Keratinocyte (primary cell): Measurements from ENCODE around the gene SYNCRIP. TPM values are rescaled to one million over a fixed set of nuclear protein-coding genes. Genes with fewer than 3 reads are reported as not detected.

Experiments used
- DNase-seq: peaks from one replicate; pipeline ENCODE4 v3.0.0-alpha.2; 2011; ENCODE audit warnings: low read depth, missing footprints, low spot score
- FAIRE-seq: peaks from 2 replicates; lab custom pipeline; 2011; peaks lifted over from hg19 to GRCh38; lab: Jason Lieb, UNC
- H2AFZ ChIP-seq: 2 replicates; pipeline ENCODE4 v1.6.0; 2012; ENCODE audit warnings: low read length, control low read depth, inconsistent platforms; ENCODE audit not compliant: control insufficient read depth
- H3K27ac ChIP-seq: 2 replicates; pipeline ENCODE4 v1.5.1; 2011; ENCODE audit warnings: low read length; ENCODE audit not compliant: control insufficient read depth, insufficient read depth
- H3K27me3 ChIP-seq: 3 replicates; pipeline ENCODE4 v1.6.0; 2011; ENCODE audit warnings: low read length; ENCODE audit not compliant: control insufficient read depth, insufficient read depth; ENCODE audit errors: extremely low read depth
- H3K36me3 ChIP-seq, 2 experiments: 2 replicates in 1 of 2; 3 replicates in 1 of 2; pipeline ENCODE4 v1.5.1; 2011; ENCODE audit warnings: low read length in 2 of 2, mild to moderate bottlenecking in 1 of 2; ENCODE audit not compliant: control insufficient read depth in 2 of 2, insufficient read depth in 2 of 2; ENCODE audit errors: extremely low read depth in 1 of 2
- H3K4me1 ChIP-seq: 3 replicates; pipeline ENCODE4 v1.5.1; 2011; ENCODE audit warnings: low read length; ENCODE audit not compliant: control insufficient read depth, insufficient read depth; ENCODE audit errors: extremely low read depth
- H3K4me2 ChIP-seq: 3 replicates; pipeline ENCODE4 v1.6.0; 2011; ENCODE audit warnings: low read depth, low read length; ENCODE audit not compliant: control insufficient read depth, insufficient read depth; ENCODE audit errors: extremely low read depth
- H3K4me3 ChIP-seq, 3 experiments: fragments of 200-600 bp in 1 of 3; sonication (generic) in 1 of 3; 2 replicates in 2 of 3; 3 replicates in 1 of 3; pipeline ENCODE4 v1.5.1; 2011 to 2016; ENCODE audit warnings: low read length in 3 of 3, mild to moderate bottlenecking in 3 of 3, control low read depth in 2 of 3, inconsistent platforms in 1 of 3, low read depth in 1 of 3, mixed read lengths in 1 of 3, mixed run types in 1 of 3, moderate library complexity in 1 of 3; ENCODE audit not compliant: control insufficient read depth in 2 of 3, insufficient read depth in 2 of 3; ENCODE audit errors: extremely low read depth in 1 of 3
- H3K79me2 ChIP-seq: 2 replicates; pipeline ENCODE4 v1.6.0; 2012; ENCODE audit warnings: low read length; ENCODE audit not compliant: control insufficient read depth, insufficient read depth
- H3K9ac ChIP-seq: 3 replicates; pipeline ENCODE4 v1.6.0; 2011; ENCODE audit warnings: low read length; ENCODE audit not compliant: control insufficient read depth, insufficient read depth; ENCODE audit errors: extremely low read depth
- H3K9me1 ChIP-seq: 3 replicates; pipeline ENCODE4 v1.6.0; 2011; ENCODE audit warnings: low read length; ENCODE audit not compliant: control insufficient read depth, insufficient read depth; ENCODE audit errors: extremely low read depth
- H3K9me3 ChIP-seq: 2 replicates; pipeline ENCODE4 v1.5.1; 2012; ENCODE audit warnings: low read depth, low read length; ENCODE audit not compliant: control insufficient read depth
- H4K20me1 ChIP-seq: 3 replicates; pipeline ENCODE4 v1.6.0; 2011; ENCODE audit warnings: low read length; ENCODE audit not compliant: control insufficient read depth, insufficient read depth; ENCODE audit errors: extremely low read depth
- EZH2 ChIP-seq: IDR thresholded peaks from one replicate; pipeline ENCODE4 v1.6.1; 2012; ENCODE audit warnings: inconsistent platforms, mild to moderate bottlenecking, low read length, moderate library complexity
- dilution Hi-C: fragments of 300-500 bp; cut with MboI; formaldehyde crosslinking; loops from one replicate; pipeline ENCODE4 v1.7.0; 2020; ENCODE audit warnings: low sequenced_read_pairs; ENCODE audit not compliant: extremely low pct_ligation_motif_present
- polyA plus RNA-seq, 5 experiments: library from polyadenylated mRNA; depleted of rRNA in 3 of 5; stranded (reverse) in 3 of 5; stranded (forward) in 1 of 5; unstranded in 1 of 5; fragments of >200 nt; gene quantifications; 1 replicate in 1 of 5; 2 replicates in 3 of 5; 3 replicates in 1 of 5; pipeline versions ENCODE4 v1.2.1 to v1.2.3, GENCODE V29; 2011 to 2012; ENCODE audit warnings: missing spikeins in 2 of 5, low read depth in 1 of 5, low replicate concordance in 1 of 5
- TF ChIP-seq, protein P1 (sequence below), 3 experiments: IDR thresholded peaks in 1 of 3; conservative IDR thresholded peaks in 1 of 3; optimal IDR thresholded peaks in 1 of 3; 2 replicates in 2 of 3; 3 replicates in 1 of 3; pipeline versions ENCODE3 to v1.5.1; 2011; ENCODE audit warnings: low read length in 3 of 3, mild to moderate bottlenecking in 3 of 3, moderate library complexity in 2 of 3, control low read depth in 1 of 3, inconsistent platforms in 1 of 3; ENCODE audit not compliant: insufficient read depth in 2 of 3; ENCODE audit errors: extremely low read depth in 1 of 3

SYNCRIP gene
- polyA plus RNA-seq, 1 donor (not counting 4 experiments of a cell fraction or from before 2014, with no cell fraction given): 56.8 TPM

DNA sequence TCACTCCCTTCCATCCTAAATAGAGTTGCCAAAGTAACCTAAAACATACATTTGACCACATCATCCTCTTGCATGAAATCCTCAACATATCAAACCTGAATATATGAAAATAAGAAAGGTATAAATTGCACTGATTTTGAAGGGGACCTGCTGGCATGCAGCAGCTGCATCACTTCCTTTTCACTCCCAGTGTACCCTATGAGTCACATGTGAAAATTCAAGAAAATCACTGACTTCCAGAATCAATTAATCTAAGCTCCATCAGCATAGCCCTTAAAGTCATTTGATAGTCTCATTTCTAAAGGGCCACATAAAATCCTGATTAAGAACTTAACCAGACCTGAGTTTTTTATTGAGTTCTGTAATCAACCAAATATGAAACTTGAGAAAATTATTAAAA lies 73.4 kb downstream of the SYNCRIP start:
- no peaks in the 10 kb centered on the region for H4K20me1 ChIP-seq
- H3K27ac ChIP-seq: peak overlapping the region; percentile 18
- H3K79me2 ChIP-seq: peaks cover 5% of the 10 kb centered on the region
- dilution Hi-C loops: no loop called here
- H3K9me3 ChIP-seq: no peaks in the 10 kb centered on the region
- no peak overlapping the region for H2AFZ ChIP-seq
- peak overlapping the region; percentile 37 for H3K4me2 ChIP-seq
- TF ChIP-seq, protein P1, sequence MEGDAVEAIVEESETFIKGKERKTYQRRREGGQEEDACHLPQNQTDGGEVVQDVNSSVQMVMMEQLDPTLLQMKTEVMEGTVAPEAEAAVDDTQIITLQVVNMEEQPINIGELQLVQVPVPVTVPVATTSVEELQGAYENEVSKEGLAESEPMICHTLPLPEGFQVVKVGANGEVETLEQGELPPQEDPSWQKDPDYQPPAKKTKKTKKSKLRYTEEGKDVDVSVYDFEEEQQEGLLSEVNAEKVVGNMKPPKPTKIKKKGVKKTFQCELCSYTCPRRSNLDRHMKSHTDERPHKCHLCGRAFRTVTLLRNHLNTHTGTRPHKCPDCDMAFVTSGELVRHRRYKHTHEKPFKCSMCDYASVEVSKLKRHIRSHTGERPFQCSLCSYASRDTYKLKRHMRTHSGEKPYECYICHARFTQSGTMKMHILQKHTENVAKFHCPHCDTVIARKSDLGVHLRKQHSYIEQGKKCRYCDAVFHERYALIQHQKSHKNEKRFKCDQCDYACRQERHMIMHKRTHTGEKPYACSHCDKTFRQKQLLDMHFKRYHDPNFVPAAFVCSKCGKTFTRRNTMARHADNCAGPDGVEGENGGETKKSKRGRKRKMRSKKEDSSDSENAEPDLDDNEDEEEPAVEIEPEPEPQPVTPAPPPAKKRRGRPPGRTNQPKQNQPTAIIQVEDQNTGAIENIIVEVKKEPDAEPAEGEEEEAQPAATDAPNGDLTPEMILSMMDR (optimal IDR thresholded peaks at IDR 0.05 in 1 of 3, IDR thresholded peaks at IDR 0.05 in 1 of 3, conservative IDR thresholded peaks at IDR 0.05 in 1 of 3; ENCODE audit: extremely low read depth in 1 of 3, insufficient read depth in 2 of 3, low read length in 3 of 3): no peak
- no peak for TF ChIP-seq EZH2
- FAIRE-seq (no peak), DNase-seq (no peak)
- H3K4me1 ChIP-seq: peaks cover 5% of the 10 kb centered on the region
- peaks cover 5 to 11% of the 10 kb centered on the region in 2 experiments for H3K36me3 ChIP-seq
- no peak overlapping the region for H3K9ac ChIP-seq
- no peaks in the 10 kb centered on the region for H3K27me3 ChIP-seq
- no peak overlapping the region for H3K4me3 ChIP-seq
- no peaks in the 10 kb centered on the region for H3K9me1 ChIP-seq

DNA sequence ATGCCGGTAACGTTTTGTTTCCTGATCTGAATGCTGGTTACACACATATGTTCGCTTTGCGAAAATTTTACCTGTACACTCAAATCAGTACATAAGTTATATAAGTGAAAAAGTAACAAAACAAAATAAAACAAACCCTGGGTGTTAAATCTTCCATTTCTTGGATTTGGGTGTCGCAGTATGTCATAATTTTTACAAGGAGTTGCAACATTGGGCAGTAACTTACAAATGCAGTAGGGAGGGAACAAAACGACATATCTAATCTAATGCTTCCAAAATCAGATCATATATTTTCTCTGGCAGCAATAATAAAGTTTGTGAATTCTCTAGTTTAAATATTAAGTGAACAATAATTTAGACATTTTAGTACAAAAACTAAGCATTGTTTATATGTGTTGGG lies 74.3 kb downstream of the SYNCRIP start:
- Histone ChIP-seq H3K79me2 (no peaks in the 10 kb centered on the region), H2AFZ (no peak overlapping the region), H3K9ac (no peak overlapping the region), H3K9me3 (no peaks in the 10 kb centered on the region), H3K27me3 (no peaks in the 10 kb centered on the region), H4K20me1 (no peaks in the 10 kb centered on the region), H3K4me3 (no peak overlapping the region), H3K4me2 (no peak overlapping the region), H3K36me3 (peaks cover 5 to 11% of the 10 kb centered on the region in 2 experiments), H3K9me1 (no peaks in the 10 kb centered on the region), H3K4me1 (peaks cover 5% of the 10 kb centered on the region), H3K27ac (no peak overlapping the region)
- DNase-seq (no peak), FAIRE-seq (no peak)
- dilution Hi-C loops: no loop called here
- TF ChIP-seq, protein P1 (optimal IDR thresholded peaks at IDR 0.05 in 1 of 3, IDR thresholded peaks at IDR 0.05 in 1 of 3, conservative IDR thresholded peaks at IDR 0.05 in 1 of 3; ENCODE audit: extremely low read depth in 1 of 3, insufficient read depth in 2 of 3, low read length in 3 of 3): no peak
- no peak for TF ChIP-seq EZH2
